GM18951 (cell line): ENCODE measurements around the gene NCAN.

Experiments
- POLR2A ChIP-seq: IDR thresholded peaks from 4 replicates; pipeline ENCODE4 v1.6.1; 2011; ENCODE audit warnings: mild to moderate bottlenecking; ENCODE audit not compliant: insufficient read length, insufficient read depth; ENCODE audit errors: extremely low read depth
- in situ Hi-C: fragments of 300-500 bp; cut with MboI; formaldehyde crosslinking; loops from one replicate; pipeline ENCODE4 v1.12.0; 2022; ENCODE audit warnings: low sequenced_read_pairs, mixed read lengths, inconsistent platforms; ENCODE audit not compliant: unreplicated experiment

The NCAN gene

DNA sequence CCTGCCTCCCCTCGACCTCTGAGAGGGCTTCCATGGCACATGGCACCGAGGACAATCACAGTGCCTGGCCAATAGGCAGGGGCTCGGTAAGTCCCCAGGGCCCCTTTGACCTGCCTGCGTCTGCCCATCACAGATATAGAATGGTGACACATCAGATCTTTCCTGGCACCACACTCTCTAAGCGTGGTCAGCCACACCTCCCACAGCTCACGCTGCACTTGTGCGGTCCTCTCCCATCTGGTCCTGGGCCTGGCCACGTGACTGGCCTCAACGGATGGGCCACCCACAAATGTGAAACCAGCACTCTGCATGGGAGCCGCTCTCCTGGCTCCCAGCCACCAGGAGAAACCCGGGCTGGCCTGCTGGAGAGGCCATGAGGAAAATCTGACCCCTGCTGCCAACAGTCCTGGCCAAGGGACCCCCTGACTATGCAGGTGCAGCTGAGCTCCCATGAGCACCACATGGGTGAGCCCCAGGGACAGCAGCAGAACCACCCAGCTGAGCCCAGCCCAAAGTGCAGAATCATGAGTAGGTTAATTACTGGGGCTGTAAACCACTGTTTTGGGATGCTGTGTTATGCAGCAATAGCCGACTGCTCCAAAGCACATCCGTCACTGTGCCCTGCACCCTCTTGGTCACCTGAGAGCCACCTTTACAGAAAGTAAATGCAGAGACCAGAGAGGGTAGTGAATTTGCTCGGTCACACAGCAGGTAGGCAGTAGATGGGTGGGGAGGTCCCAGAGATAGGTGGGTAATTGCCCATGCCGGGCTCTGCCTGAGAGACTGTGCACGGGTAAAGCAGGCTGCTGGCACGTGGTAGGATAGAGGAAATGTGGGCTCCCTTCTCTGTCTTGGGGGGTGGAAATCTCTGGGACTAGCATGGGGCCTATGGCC, 32.0 kb upstream of the NCAN start:
- in situ Hi-C loops, result loop anchor here (25.0 kb wide), 1 partner anchor 308 kb away; no protein-coding TSS in a partner anchor
- TF ChIP-seq POLR2A, result no peak

DNA sequence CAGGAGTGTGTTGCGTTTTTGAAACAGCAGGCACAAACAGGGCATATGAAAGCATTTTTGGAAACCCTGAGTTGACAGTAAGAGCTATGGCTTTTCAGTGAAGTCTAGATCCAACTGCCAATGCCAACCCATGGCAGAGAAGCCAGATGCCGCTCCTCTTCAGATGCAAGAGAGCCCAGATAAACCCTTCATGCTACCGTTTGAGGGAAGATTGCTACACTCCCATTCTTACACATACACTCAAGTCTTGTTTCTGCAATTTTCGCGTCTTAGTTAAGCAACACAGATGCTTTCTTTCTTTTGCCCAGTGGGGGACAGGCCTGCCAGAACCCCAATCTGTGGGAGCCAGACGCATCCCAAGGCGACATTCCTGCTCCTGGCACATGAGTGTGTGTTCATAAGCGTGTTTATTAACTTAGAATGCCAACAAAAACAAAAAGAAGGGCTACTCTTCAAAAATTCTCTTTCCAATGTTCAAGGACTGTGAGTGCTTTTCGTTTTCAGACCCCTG, 30.2 kb upstream of the NCAN start:
- in situ Hi-C loops, result loop anchor here (25.0 kb wide), 1 partner anchor 306 kb away; no protein-coding TSS in a partner anchor
- no peak for TF ChIP-seq POLR2A

DNA sequence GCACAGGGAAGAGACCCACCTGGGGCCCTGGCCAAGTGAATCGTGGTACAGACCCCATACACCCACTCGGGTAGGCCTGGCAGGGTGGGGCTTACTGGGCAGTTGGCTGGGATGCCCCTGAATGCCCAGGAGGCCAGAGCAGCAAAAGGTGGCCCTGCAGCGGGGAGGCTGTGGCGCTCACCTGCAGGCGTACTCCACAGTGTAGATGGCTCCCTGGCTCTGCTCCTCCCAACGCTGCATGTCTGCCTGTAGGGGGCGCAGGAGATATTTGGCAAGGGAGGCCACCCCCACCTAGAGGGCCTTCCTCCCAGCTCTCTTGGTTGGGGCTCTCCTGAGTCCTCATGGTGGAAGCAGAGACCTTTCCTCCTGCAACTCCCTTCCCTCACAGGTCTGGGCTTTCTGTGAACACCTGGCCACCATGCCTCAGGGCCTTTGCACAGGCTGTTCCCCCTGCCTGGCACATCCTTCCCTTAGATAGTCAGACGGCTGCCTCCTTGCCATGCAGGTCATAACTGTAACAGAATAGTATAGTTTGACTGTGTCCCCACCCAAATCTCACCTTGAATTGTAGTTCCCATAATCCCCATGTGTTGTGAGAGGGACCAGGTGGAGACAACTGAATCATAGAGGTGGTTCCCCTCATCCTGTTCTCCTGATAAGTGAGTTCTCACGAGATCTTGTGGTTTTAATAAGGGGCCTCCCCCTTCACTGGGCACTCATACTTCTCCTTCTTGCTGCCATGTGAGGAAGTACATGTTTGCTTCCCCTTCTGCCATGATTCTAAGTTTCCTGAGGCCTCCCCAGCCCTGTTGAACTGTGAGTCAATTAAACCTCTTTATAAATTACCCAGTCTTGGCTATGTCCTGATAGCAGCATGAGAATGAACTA, 25.7 kb upstream of the NCAN start:
- in situ Hi-C loops, result loop anchor here (25.0 kb wide), 1 partner anchor 301 kb away; no protein-coding TSS in a partner anchor
- TF ChIP-seq POLR2A, result no peak

DNA sequence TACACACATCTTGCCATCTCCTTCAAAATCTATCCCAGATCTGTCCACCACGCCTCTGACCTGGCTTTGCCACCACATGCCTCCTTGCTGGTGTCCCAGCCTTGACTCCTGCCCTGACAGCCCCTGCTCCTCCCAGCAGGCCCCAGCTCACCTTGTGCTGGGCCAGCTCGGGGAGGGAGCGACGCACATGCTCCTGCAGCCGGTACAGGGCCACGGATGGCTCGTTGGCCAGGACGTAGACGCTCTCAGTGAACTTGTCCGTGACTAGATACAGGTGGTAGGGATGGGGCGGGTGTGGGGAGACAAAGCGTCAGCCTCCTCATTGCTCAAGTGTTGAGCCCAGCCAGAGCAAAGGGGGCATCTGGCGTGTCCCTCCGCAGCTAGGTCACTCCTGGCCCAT, 25.0 kb upstream of the NCAN start:
- no peak for TF ChIP-seq POLR2A
- in situ Hi-C loops, result loop anchor here (25.0 kb wide), 1 partner anchor 301 kb away; no protein-coding TSS in a partner anchor

DNA sequence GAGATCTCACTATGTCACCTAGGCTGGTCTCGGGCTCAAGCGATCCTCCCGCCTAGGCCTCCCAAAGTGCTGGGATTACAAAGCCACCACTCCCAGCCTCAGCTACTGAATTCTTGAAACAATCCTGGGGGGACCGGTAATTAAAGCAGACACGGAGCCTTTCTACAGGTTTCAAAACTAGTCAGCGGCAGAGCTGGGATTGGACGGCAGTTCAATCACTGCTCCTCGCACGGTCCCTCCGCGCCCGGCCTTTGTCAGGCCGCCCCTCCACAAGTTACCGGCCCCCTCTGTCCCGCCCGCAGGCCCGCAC, 20.0 kb upstream of the NCAN start:
- TF ChIP-seq POLR2A, result no peak
- in situ Hi-C loops, result loop anchor here (25.0 kb wide), 1 partner anchor 296 kb away; no protein-coding TSS in a partner anchor

GRCh38 chr19:19192078-19192882, 19.5 kb upstream of the NCAN start, which contains the start of the genes BORCS8 and RFXANK:
Gene BORCS8, minus strand, starts transcription at chr19:19192152. Its CDS starts 35 bp downstream, at chr19:19192117.
Gene RFXANK, plus strand, starts transcription at chr19:19192258. Its CDS starts 1,689 bp downstream, at chr19:19193947.
- TF ChIP-seq POLR2A, result peak; percentile 82
- in situ Hi-C loops, result loop anchor here (25.0 kb wide), 1 partner anchor 295 kb away; no protein-coding TSS in a partner anchor

GRCh38 chr19:19192910-19193423, 18.8 kb upstream of the NCAN start:
- peak; percentile 61 for TF ChIP-seq POLR2A
- in situ Hi-C loops, result loop anchor here (25.0 kb wide), 1 partner anchor 294 kb away; no protein-coding TSS in a partner anchor

GRCh38 chr19:19193926-19194325, 17.8 kb upstream of the NCAN start:
- TF ChIP-seq POLR2A, result no peak

DNA sequence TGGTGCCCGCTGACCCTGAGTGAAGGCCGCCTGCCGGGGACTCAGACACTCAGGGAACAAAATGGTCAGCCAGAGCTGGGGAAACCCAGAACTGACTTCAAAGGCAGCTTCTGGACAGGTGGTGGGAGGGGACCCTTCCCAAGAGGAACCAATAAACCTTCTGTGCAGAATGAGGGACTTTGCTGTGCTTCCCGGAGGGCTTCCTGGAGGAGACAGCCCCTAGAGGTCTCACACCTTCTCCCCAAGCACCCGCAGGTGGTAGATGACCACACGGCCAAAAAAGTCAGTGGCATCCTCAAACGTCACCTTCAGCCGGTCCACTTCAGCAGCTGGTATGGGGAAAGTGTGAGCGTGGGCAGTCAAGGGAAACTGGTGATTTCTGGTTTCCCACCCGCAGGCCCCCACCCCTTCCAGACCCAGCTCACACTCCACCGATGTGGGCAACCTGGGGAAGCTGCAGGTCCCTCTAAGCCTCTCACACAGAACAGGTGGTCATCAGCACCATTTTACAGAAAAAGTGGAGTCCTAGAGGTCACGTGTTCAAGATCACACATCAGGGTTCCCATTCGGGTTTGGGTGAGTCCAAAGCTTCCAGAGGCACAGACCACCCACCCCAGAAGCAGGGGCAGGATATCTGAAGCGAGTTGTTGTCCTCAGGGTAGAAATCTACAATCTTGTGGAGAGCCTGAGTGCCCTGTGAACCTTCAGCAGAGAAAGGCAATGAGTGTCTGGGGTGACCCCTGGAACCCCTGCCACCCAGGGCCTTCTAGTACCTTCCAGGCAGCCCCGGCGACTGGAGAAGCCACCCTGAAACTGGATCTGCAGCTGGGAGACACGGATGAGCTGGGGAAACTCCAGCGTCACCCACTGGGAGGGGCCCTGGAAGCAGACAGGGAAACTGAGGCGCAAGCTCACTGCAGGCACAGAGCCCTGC, 9.8 kb upstream of the NCAN start:
- TF ChIP-seq POLR2A, result peak; percentile 11
- in situ Hi-C loops, result no loop called here

More at GRCh38 chr19:19193926-19194325, 17.8 kb upstream of the NCAN start:
- in situ Hi-C loops, result loop anchor here (25.0 kb wide), 1 partner anchor 293 kb away; no protein-coding TSS in a partner anchor

DNA sequence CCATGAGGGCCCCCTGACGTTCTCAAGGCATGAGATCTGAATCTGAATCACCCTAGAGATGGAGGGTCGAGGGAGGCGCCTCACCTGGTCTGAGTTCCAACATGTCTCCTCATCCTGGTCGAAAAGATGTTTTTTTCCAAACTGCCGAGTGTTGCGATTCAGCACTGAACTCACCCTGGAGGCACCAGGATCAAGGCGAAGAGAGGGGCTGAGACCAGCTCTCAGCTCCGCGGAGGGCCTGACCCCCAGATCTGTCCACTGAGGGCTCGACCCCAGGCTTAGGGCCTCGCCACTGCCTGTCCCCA, 9.1 kb upstream of the NCAN start:
- in situ Hi-C loops, result no loop called here
- TF ChIP-seq POLR2A, result no peak
